WERI-Rb-1 (cell line): ENCODE measurements around the gene MAS1.

Experiments used
- DNase-seq: peaks from one replicate; pipeline ENCODE4 v3.0.0-alpha.2; 2020
- H3K27ac ChIP-seq: fragments of 250-450 bp; sonication (Bioruptor Pico); 2 replicates; pipeline ENCODE4 v1.5.1; 2020; ENCODE audit warnings: mild to moderate bottlenecking, moderate library complexity
- H3K27me3 ChIP-seq: fragments of 250-450 bp; sonication (Bioruptor Pico); 2 replicates; pipeline ENCODE4 v1.5.1; 2021; ENCODE audit warnings: mild to moderate bottlenecking, low read depth, moderate library complexity; ENCODE audit not compliant: insufficient read depth, severe bottlenecking
- H3K36me3 ChIP-seq: fragments of 250-450 bp; sonication (Bioruptor Pico); 2 replicates; pipeline ENCODE4 v1.5.1; 2020; ENCODE audit warnings: mild to moderate bottlenecking, moderate library complexity
- H3K4me3 ChIP-seq: 2 replicates; pipeline ENCODE4 v1.5.1; 2011; ENCODE audit warnings: low read depth, mild to moderate bottlenecking, control low read depth, low read length
- H3K9me3 ChIP-seq: fragments of 250-450 bp; sonication (Bioruptor Pico); 2 replicates; pipeline ENCODE4 v1.5.1; 2021; ENCODE audit warnings: mild to moderate bottlenecking, moderate library complexity; ENCODE audit not compliant: severe bottlenecking
- TF ChIP-seq, protein P1 (sequence below): IDR thresholded peaks from 2 replicates; pipeline ENCODE4 v1.5.1; 2011; ENCODE audit warnings: low read depth, mild to moderate bottlenecking, control low read depth, inconsistent platforms, low read length

The MAS1 gene

DNA sequence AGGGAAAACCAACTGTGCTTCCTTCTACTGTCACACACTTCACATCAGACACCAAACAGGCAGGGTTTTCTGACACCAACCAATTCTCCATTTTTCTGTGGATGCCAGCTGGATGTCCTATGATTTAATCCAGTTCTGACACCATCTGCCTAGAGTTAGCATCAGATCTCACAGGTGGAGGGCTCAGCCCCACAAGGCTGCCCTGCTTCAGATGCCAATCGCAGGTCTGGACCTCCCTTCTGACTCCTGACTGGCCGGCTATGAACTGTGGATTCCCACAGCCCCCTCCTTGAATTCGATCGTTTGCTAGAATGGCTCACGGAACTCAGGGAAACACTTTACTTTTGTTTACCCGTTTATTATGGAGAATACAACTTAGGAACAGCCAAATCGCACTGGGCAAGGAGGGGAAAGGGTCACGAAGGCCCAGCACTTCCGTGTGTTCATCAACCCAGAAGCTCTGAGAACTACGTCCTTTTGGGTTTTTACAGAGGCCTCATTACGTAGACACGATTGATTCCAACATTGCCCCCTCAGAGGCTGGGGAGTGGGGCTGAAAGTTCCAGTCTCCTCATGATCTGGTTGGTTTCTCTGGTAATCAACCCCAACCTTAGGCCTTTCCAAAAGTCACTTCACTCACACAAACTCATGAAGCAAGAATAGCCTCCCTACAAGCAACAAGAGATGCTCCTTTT lies 25.4 kb upstream of the MAS1 start:
- H3K27me3 ChIP-seq, result peaks cover 7% of the 10 kb centered on the region
- H3K27ac ChIP-seq, result no peak overlapping the region
- TF ChIP-seq, protein P1, sequence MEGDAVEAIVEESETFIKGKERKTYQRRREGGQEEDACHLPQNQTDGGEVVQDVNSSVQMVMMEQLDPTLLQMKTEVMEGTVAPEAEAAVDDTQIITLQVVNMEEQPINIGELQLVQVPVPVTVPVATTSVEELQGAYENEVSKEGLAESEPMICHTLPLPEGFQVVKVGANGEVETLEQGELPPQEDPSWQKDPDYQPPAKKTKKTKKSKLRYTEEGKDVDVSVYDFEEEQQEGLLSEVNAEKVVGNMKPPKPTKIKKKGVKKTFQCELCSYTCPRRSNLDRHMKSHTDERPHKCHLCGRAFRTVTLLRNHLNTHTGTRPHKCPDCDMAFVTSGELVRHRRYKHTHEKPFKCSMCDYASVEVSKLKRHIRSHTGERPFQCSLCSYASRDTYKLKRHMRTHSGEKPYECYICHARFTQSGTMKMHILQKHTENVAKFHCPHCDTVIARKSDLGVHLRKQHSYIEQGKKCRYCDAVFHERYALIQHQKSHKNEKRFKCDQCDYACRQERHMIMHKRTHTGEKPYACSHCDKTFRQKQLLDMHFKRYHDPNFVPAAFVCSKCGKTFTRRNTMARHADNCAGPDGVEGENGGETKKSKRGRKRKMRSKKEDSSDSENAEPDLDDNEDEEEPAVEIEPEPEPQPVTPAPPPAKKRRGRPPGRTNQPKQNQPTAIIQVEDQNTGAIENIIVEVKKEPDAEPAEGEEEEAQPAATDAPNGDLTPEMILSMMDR, result no peak
- no peaks in the 10 kb centered on the region for H3K9me3 ChIP-seq
- H3K36me3 ChIP-seq, result no peaks in the 10 kb centered on the region
- no peak overlapping the region for H3K4me3 ChIP-seq
- no peak for DNase-seq

DNA sequence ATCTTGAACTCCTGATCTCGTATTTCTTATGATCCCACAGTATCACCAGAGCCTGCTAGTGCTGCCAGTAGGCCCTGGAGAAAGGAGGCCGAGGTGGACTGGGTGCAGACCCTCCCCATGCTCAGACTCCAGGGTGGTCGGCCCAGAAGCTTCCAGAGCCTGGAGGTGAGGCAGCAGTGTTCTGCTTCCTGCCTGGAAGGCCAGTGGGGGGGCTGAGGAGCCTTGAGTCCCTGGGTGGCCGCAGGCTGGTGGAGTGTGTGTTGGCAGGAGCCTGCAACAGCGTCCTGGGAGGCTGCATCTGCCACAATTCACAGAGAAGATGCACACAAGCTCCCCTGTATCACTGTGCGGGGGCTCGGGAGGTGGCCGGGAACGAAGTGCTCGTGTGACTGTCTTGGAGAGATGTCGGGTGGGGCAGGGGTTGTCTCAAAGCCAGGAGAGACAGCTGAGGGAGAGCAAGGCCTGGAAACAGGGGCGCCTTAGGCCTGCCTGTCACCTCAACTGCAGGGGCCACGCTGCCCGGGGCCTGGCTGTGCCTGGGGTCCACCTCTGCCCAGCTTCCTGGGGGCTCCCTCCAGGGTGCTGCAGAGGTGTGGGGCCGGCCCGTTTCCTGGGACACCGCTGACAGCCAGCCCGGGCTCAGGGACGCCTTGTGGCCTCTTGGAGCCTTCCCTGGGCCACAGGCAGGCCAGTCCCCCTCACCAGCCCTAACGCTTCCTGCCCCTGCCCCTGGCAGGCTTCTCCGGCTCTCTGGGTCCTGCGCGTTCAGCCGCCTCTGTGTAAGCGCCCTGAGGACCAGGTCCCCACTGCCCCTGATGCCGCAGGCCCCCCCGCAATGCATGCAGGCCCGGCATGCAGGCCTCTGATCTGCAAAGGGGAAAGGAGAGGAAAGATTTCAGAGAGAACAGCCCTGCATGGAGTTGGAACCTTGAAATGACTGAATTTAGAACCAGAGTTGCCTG lies 24.2 kb upstream of the MAS1 start:
- no peaks in the 10 kb centered on the region for H3K36me3 ChIP-seq
- H3K27ac ChIP-seq, result no peak overlapping the region
- H3K27me3 ChIP-seq, result peaks cover 4% of the 10 kb centered on the region
- DNase-seq, result no peak
- H3K4me3 ChIP-seq, result no peak overlapping the region
- no peaks in the 10 kb centered on the region for H3K9me3 ChIP-seq
- TF ChIP-seq, protein P1, result no peak

DNA sequence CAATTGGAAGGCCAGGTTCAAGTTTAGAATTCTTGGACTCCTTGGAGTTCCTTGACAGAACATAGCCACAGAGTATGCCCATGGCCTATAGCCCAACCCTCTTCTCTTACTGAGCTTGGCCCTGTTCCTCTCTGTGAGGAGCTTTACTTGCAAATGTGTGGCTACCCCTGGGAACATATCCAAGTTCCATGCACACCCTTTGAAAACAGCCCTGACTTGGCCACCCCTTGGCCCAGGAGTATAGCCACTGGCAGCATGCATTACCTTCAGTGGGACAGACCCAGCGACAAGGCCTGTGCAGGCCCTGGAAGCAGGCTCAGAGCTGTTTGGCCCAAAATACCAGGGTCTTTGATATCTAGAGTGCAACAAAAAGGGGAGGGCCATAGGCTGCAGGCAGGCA lies 19.5 kb upstream of the MAS1 start:
- no peak for DNase-seq
- Histone ChIP-seq H3K27ac (no peak overlapping the region), H3K4me3 (no peak overlapping the region), H3K9me3 (no peaks in the 10 kb centered on the region), H3K36me3 (no peaks in the 10 kb centered on the region), H3K27me3 (no peaks in the 10 kb centered on the region)
- TF ChIP-seq, protein P1, result no peak

DNA sequence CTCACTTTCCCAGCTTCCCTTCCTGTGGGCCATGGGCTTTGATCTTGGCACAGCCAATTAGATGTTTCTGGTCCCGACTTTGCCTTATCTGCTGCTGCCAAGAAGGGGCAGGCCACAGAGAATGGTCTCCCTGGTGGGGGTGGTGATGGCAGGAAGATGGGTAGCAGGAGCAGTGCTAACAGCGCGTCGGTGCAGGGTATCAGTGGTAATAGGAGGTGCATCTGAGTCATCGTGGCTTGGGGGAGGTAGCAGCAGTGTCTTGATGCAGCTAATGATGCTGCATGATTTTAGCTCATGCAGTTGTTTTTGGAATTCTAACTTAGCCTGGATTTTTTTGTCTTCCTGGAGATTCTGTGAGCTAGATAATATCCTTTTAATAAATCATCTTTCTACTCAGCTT lies 18.9 kb upstream of the MAS1 start:
- Histone ChIP-seq H3K9me3 (no peaks in the 10 kb centered on the region), H3K36me3 (no peaks in the 10 kb centered on the region), H3K27me3 (no peaks in the 10 kb centered on the region), H3K27ac (no peak overlapping the region), H3K4me3 (no peak overlapping the region)
- TF ChIP-seq, protein P1, result no peak
- no peak for DNase-seq

DNA sequence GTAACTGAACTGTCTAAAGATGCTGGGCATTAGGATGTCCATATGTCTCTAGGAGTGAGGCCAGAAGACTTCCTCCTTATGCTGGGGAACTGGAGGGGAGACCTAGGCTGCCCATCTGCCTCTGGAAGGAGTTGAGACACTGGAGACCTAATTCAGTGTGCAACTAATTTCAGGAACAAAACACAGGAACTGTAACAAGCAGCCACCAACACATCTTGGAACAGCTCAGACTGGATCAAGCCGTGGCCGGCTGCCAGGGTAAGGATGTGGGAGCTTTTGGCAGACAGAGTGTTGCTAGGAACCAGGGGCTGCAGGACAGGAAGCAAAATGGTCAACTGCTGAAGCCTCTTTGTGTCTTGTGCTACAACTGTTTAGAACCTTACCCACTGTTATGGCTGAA lies 16.4 kb upstream of the MAS1 start:
- Histone ChIP-seq H3K36me3 (no peaks in the 10 kb centered on the region), H3K27ac (no peak overlapping the region), H3K27me3 (no peaks in the 10 kb centered on the region), H3K9me3 (no peaks in the 10 kb centered on the region), H3K4me3 (no peak overlapping the region)
- TF ChIP-seq, protein P1, result no peak
- no peak for DNase-seq
